Tibial nerve (tissue), 4 donors: ENCODE measurements around the gene LCE5A. TPM values are rescaled to one million over a fixed set of nuclear protein-coding genes. Genes with fewer than 3 reads are reported as not detected.

ENCODE experiments used
- DNase-seq, 2 donors: peaks; one replicate each; pipeline ENCODE4 v3.0.0-alpha.2; 2019; ENCODE audit warnings: low spot score in 2 of 2
- H3K27ac ChIP-seq, 4 donors: fragments of 200-600 bp; sonication (generic) in 3 of 4; one replicate each; pipeline ENCODE4 v1.5.1; 2017 to 2019; ENCODE audit warnings: mild to moderate bottlenecking in 1 of 4
- H3K27me3 ChIP-seq, 2 donors: fragments of 200-600 bp; sonication (generic) in 1 of 2; one replicate each; pipeline versions ENCODE4 v1.5.1 to v1.6.0; 2017 to 2019
- H3K36me3 ChIP-seq, 3 donors: fragments of 200-600 bp; sonication (generic); one replicate each; pipeline ENCODE4 v1.5.1; 2018 to 2019
- H3K4me1 ChIP-seq, 4 donors: fragments of 200-600 bp; sonication (generic) in 3 of 4; one replicate each; pipeline ENCODE4 v1.5.1; 2017 to 2019
- H3K4me3 ChIP-seq, 4 donors: fragments of 200-600 bp; sonication (generic) in 3 of 4; one replicate each; pipeline ENCODE4 v1.5.1; 2017 to 2019; ENCODE audit warnings: mild to moderate bottlenecking in 1 of 4, moderate library complexity in 1 of 4
- H3K9me3 ChIP-seq, 4 donors: fragments of 200-600 bp; sonication (generic) in 3 of 4; one replicate each; pipeline ENCODE4 v1.5.1; 2017 to 2019
- CTCF ChIP-seq, 5 experiments: fragments of 200-600 bp in 3 of 5; fragments of 450-650 bp in 2 of 5; sonication (generic) in 3 of 5; IDR thresholded peaks; one replicate each; pipeline ENCODE4 v1.5.1; 2016 to 2019; ENCODE audit warnings: antibody characterized with exemption in 5 of 5, mild to moderate bottlenecking in 3 of 5, moderate library complexity in 2 of 5
- EP300 ChIP-seq, 2 donors: sonication (generic); formaldehyde crosslinking; IDR thresholded peaks; one replicate each; pipeline ENCODE4 v1.6.1; 2017; ENCODE audit warnings: antibody characterized with exemption in 2 of 2, mild to moderate bottlenecking in 1 of 2
- POLR2A ChIP-seq, 2 donors: fragments of 450-650 bp; IDR thresholded peaks; one replicate each; pipeline ENCODE4 v1.6.1; 2017; ENCODE audit warnings: antibody characterized with exemption in 2 of 2, mild to moderate bottlenecking in 2 of 2, moderate library complexity in 2 of 2
- WGBS, 2 donors: methylation state at CpG; one replicate each; pipeline ENCODE4 v1.1.5; 2018; 5-methylcytosine and 5-hydroxymethylcytosine counted together
- total RNA-seq, 4 donors: library from RNA; depleted of rRNA; stranded (reverse); fragments of >200 nt; gene quantifications; one replicate each; pipeline ENCODE4 v1.1.0, GENCODE V29; 2016

The LCE5A gene
- total RNA-seq, 4 donors from 2014 or later, result not detected

GRCh38 chr1:152506899-152507498 lies 3.6 kb upstream of the LCE5A start:
- H3K9me3 ChIP-seq, result no peaks in the 10 kb centered on the region
- no peaks in the 10 kb centered on the region for H3K4me1 ChIP-seq
- H3K4me3 ChIP-seq, result no peak overlapping the region
- DNase-seq, result no peak
- WGBS, 2 donors, result 53 to 83% methylated on average over 1 of the region's 1 CpG
- no peaks in the 10 kb centered on the region for H3K36me3 ChIP-seq
- H3K27ac ChIP-seq, result no peak overlapping the region
- no peak for TF ChIP-seq POLR2A (IDR thresholded peaks at IDR 0.05)
- TF ChIP-seq CTCF (IDR thresholded peaks at IDR 0.05), result no peak
- TF ChIP-seq EP300 (IDR thresholded peaks at IDR 0.05), result no peak
- peaks cover 0 to 5% of the 10 kb centered on the region in 2 donors for H3K27me3 ChIP-seq

- H3K4me1 ChIP-seq, result peaks cover 0 to 10% (median 4%) of the 10 kb centered on the region in 4 donors
- DNase-seq, result no peak
- WGBS, 2 donors, result 83 to 86% methylated on average over 5 of the region's 5 CpGs
Measured at GRCh38 chr1:152511596-152511995, 993 bp downstream of the LCE5A start.

GRCh38 chr1:152513081-152513480 lies 2.5 kb downstream of the LCE5A start:
- DNase-seq, result no peak
- Histone ChIP-seq H3K4me3 (no peak overlapping the region), H3K4me1 (peaks cover 0 to 10% (median 4%) of the 10 kb centered on the region in 4 donors), H3K27me3 (peaks cover 0 to 35% of the 10 kb centered on the region in 2 donors), H3K9me3 (no peaks in the 10 kb centered on the region), H3K36me3 (no peaks in the 10 kb centered on the region), H3K27ac (no peak overlapping the region)
- TF ChIP-seq CTCF (IDR thresholded peaks at IDR 0.05), result no peak
- no peak for TF ChIP-seq POLR2A (IDR thresholded peaks at IDR 0.05)
- TF ChIP-seq EP300 (IDR thresholded peaks at IDR 0.05), result no peak
- WGBS, 2 donors, result 61 to 63% methylated on average over 3 of the region's 3 CpGs

More at GRCh38 chr1:152511596-152511995, 993 bp downstream of the LCE5A start:
- Histone ChIP-seq H3K9me3 (no peaks in the 10 kb centered on the region), H3K4me3 (no peak overlapping the region), H3K27me3 (peaks cover 0 to 31% of the 10 kb centered on the region in 2 donors), H3K36me3 (no peaks in the 10 kb centered on the region), H3K27ac (no peak overlapping the region)
- TF ChIP-seq CTCF (IDR thresholded peaks at IDR 0.05) (no peak), POLR2A (IDR thresholded peaks at IDR 0.05) (no peak), EP300 (IDR thresholded peaks at IDR 0.05) (no peak)

- Histone ChIP-seq H3K27ac (no peak overlapping the region), H3K36me3 (no peaks in the 10 kb centered on the region), H3K27me3 (peaks cover 0 to 35% of the 10 kb centered on the region in 2 donors), H3K4me3 (peak overlapping the region in 1 of 4 donors; percentile 18), H3K4me1 (peaks cover 0 to 10% (median 4%) of the 10 kb centered on the region in 4 donors), H3K9me3 (no peaks in the 10 kb centered on the region)
- 29 to 44% methylated on average over 17 of the region's 17 CpGs for WGBS, 2 donors
- no peak for DNase-seq
- TF ChIP-seq CTCF (IDR thresholded peaks at IDR 0.05) (no peak), POLR2A (IDR thresholded peaks at IDR 0.05) (no peak), EP300 (IDR thresholded peaks at IDR 0.05) (no peak)
Measured at GRCh38 chr1:152514715-152515433, 4.3 kb downstream of the LCE5A start.

- TF ChIP-seq EP300 (IDR thresholded peaks at IDR 0.05), result no peak
- TF ChIP-seq POLR2A (IDR thresholded peaks at IDR 0.05), result no peak
- no peak for TF ChIP-seq CTCF (IDR thresholded peaks at IDR 0.05)
- H3K4me1 ChIP-seq, result peaks cover 0 to 10% (median 4%) of the 10 kb centered on the region in 4 donors
- H3K4me3 ChIP-seq, result peak overlapping the region in 1 of 4 donors; percentile 18
- H3K36me3 ChIP-seq, result no peaks in the 10 kb centered on the region
- no peaks in the 10 kb centered on the region for H3K9me3 ChIP-seq
- no peak overlapping the region for H3K27ac ChIP-seq
- WGBS, 2 donors, result 0 to 7% methylated on average over 10 to 20 of the region's 33 CpGs
- peaks cover 0 to 35% of the 10 kb centered on the region in 2 donors for H3K27me3 ChIP-seq
- DNase-seq, result no peak
Measured at GRCh38 chr1:152515434-152515783, 4.8 kb downstream of the LCE5A start.
